ENCODE data around the gene DDX55.

The DDX55 gene

GRCh38 chr12:123621619-123622530 lies 20.0 kb downstream of the DDX55 start:
- ChIA-PET CTCF (interaction anchor here (0.7 to 1.9 kb wide), 5 partner anchors 19 to 123 kb away, joined by 3 to 7 read pairs (median 3); partner anchors contain the start of gene DDX55), POLR2A (no interaction called here)

GRCh38 chr12:123633379-123634141 lies 31.7 kb downstream of the DDX55 start, which contains the start of the genes EIF2B1 and GTF2H3:
Gene EIF2B1, minus strand, starts transcription at chr12:123633686. Its CDS starts 129 bp downstream, at chr12:123633557.
Gene GTF2H3, plus strand, starts transcription at chr12:123633829. Its CDS starts 31 bp downstream, at chr12:123633860.
- H3K4me3 ChIP-seq (ENCODE audit: control insufficient read depth in 1 of 7, extremely low read depth in 1 of 7, insufficient read depth in 4 of 7, low read depth in 2 of 7, low read length in 6 of 7): peak within 1 kb of the TSS; percentile 76 to 99 (median 94)
- ChIA-PET POLR2A (interaction anchor here (1.3 kb wide), 1 partner anchor 10 kb away, joined by 3 read pairs; no protein-coding TSS in a partner anchor), CTCF (interaction anchor here (0.8 kb wide), 2 partner anchors 22 to 122 kb away, joined by 3 to 5 read pairs; no protein-coding TSS in a partner anchor)
- H3K9me3 ChIP-seq (ENCODE audit: control extremely low read depth in 1 of 5, control insufficient read depth in 4 of 5, insufficient read depth in 2 of 5, low read depth in 1 of 5, low read length in 4 of 5): no peaks in the 10 kb centered on the region
- WGBS (ENCODE audit: insufficient coverage): under 1% methylated on average over 38 of the region's 52 CpGs
- no peaks in the 10 kb centered on the region for H3K27me3 ChIP-seq (replicated peaks in 2 of 5; ENCODE audit: control insufficient read depth in 4 of 5, insufficient read depth in 5 of 5, low read length in 4 of 5)
- peaks cover 3 to 27% (median 21%) of the 10 kb centered on the region in 4 experiments for H3K36me3 ChIP-seq (ENCODE audit: control insufficient read depth in 4 of 4, insufficient read depth in 4 of 4, low read length in 3 of 4)
- peak within 1 kb of the TSS; percentile 94 to 95 for H3K27ac ChIP-seq (ENCODE audit: insufficient read depth in 1 of 2, low read depth in 1 of 2, low read length in 2 of 2, poor library complexity in 1 of 2, severe bottlenecking in 2 of 2)
- H3K4me1 ChIP-seq (ENCODE audit: control extremely low read depth in 1 of 4, control insufficient read depth in 4 of 4, insufficient read depth in 4 of 4, low read length in 3 of 4): peaks cover 12 to 19% (median 14%) of the 10 kb centered on the region in 4 experiments
- peak; percentile 98 for DNase-seq

More at GRCh38 chr12:123621619-123622530, 20.0 kb downstream of the DDX55 start:
- Histone ChIP-seq H3K9me3 (ENCODE audit: control extremely low read depth in 1 of 5, control insufficient read depth in 4 of 5, insufficient read depth in 2 of 5, low read depth in 1 of 5, low read length in 4 of 5) (no peaks in the 10 kb centered on the region), H3K36me3 (ENCODE audit: control insufficient read depth in 4 of 4, insufficient read depth in 4 of 4, low read length in 3 of 4) (peaks cover 28 to 84% (median 59%) of the 10 kb centered on the region in 4 experiments), H3K27ac (ENCODE audit: insufficient read depth in 1 of 2, low read depth in 1 of 2, low read length in 2 of 2, poor library complexity in 1 of 2, severe bottlenecking in 2 of 2) (no peak overlapping the region), H3K27me3 (replicated peaks in 2 of 5; ENCODE audit: control insufficient read depth in 4 of 5, insufficient read depth in 5 of 5, low read length in 4 of 5) (no peaks in the 10 kb centered on the region), H3K4me3 (ENCODE audit: control insufficient read depth in 1 of 7, extremely low read depth in 1 of 7, insufficient read depth in 4 of 7, low read depth in 2 of 7, low read length in 6 of 7) (no peak overlapping the region), H3K4me1 (ENCODE audit: control extremely low read depth in 1 of 4, control insufficient read depth in 4 of 4, insufficient read depth in 4 of 4, low read length in 3 of 4) (no peaks in the 10 kb centered on the region)
- DNase-seq: no peak
- WGBS (ENCODE audit: insufficient coverage): 94% methylated on average over 13 of the region's 15 CpGs

GRCh38 chr12:123634142-123634561 lies 32.3 kb downstream of the DDX55 start:
- POLR2A ChIA-PET: no interaction called here

DNA sequence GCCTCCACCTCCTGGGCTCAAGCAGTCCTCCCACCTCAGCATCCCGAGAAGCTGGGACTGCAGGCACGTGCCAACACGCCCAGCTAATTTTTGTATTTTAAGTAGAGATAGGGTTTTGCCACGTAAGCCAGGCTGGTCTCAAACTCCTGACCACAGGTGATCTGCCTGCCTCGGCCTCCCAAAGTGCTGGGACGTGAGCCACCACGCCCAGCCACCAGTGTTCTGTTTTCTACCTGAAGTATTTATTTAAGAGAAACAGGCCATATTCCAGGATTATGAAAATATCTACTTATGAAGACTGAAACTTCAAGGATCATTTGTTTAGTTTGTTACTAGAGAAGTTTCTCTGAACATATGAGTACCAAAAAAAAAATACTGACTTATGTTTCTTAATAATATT lies 42.0 kb downstream of the DDX55 start:
- ChIA-PET POLR2A (no interaction called here), CTCF (interaction anchor here (1.5 kb wide), 1 partner anchor 12 kb away, joined by 3 read pairs; no protein-coding TSS in a partner anchor)
- 100% methylated on average over 5 of the region's 7 CpGs for WGBS (ENCODE audit: insufficient coverage)

More at GRCh38 chr12:123634142-123634561, 32.3 kb downstream of the DDX55 start:
- no peaks in the 10 kb centered on the region for H3K9me3 ChIP-seq (ENCODE audit: control extremely low read depth in 1 of 5, control insufficient read depth in 4 of 5, insufficient read depth in 2 of 5, low read depth in 1 of 5, low read length in 4 of 5)
- no peak for DNase-seq
- peaks cover 1 to 21% (median 16%) of the 10 kb centered on the region in 4 experiments for H3K36me3 ChIP-seq (ENCODE audit: control insufficient read depth in 4 of 4, insufficient read depth in 4 of 4, low read length in 3 of 4)
- 13% methylated on average over 5 of the region's 19 CpGs for WGBS (ENCODE audit: insufficient coverage)
- H3K4me1 ChIP-seq (ENCODE audit: control extremely low read depth in 1 of 4, control insufficient read depth in 4 of 4, insufficient read depth in 4 of 4, low read length in 3 of 4): peaks cover 12 to 19% (median 14%) of the 10 kb centered on the region in 4 experiments
- CTCF ChIA-PET: interaction anchor here (0.8 kb wide), 2 partner anchors 21 to 121 kb away, joined by 3 to 5 read pairs; no protein-coding TSS in a partner anchor
- H3K27ac ChIP-seq (ENCODE audit: insufficient read depth in 1 of 2, low read depth in 1 of 2, low read length in 2 of 2, poor library complexity in 1 of 2, severe bottlenecking in 2 of 2): peak overlapping the region; percentile 94 to 95
- no peaks in the 10 kb centered on the region for H3K27me3 ChIP-seq (replicated peaks in 2 of 5; ENCODE audit: control insufficient read depth in 4 of 5, insufficient read depth in 5 of 5, low read length in 4 of 5)
- peak overlapping the region; percentile 43 to 99 (median 94) for H3K4me3 ChIP-seq (ENCODE audit: control insufficient read depth in 1 of 7, extremely low read depth in 1 of 7, insufficient read depth in 4 of 7, low read depth in 2 of 7, low read length in 6 of 7)

DNA sequence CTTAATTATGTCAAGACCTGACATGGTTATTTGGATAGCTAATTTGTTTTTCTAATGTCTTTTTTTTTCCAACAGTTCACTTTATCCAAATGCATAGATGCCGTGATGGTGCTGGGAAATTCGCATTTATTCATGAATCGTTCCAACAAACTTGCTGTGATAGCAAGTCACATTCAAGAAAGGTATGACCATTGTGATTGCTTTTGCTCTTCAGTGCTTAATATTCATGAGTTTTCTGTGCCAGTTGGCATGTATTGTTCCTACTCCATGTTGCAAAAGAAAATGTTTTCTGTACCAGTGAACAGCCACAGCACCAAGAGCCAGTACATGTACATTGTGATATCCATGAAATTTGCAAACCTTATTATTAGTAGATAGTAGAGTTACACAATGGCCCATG lies 43.5 kb downstream of the DDX55 start:
- H3K36me3 ChIP-seq (ENCODE audit: control insufficient read depth in 4 of 4, insufficient read depth in 4 of 4, low read length in 3 of 4): peaks cover 17 to 51% (median 33%) of the 10 kb centered on the region in 4 experiments
- POLR2A ChIA-PET: no interaction called here
- CTCF ChIA-PET: interaction anchor here (0.9 kb wide), 1 partner anchor 25 kb away, joined by 3 read pairs; no protein-coding TSS in a partner anchor
- H3K4me1 ChIP-seq (ENCODE audit: control extremely low read depth in 1 of 4, control insufficient read depth in 4 of 4, insufficient read depth in 4 of 4, low read length in 3 of 4): no peaks in the 10 kb centered on the region
- no peak overlapping the region for H3K27ac ChIP-seq (ENCODE audit: insufficient read depth in 1 of 2, low read depth in 1 of 2, low read length in 2 of 2, poor library complexity in 1 of 2, severe bottlenecking in 2 of 2)
- DNase-seq: no peak
- no peak overlapping the region for H3K4me3 ChIP-seq (ENCODE audit: control insufficient read depth in 1 of 7, extremely low read depth in 1 of 7, insufficient read depth in 4 of 7, low read depth in 2 of 7, low read length in 6 of 7)
- no peaks in the 10 kb centered on the region for H3K27me3 ChIP-seq (replicated peaks in 2 of 5; ENCODE audit: control insufficient read depth in 4 of 5, insufficient read depth in 5 of 5, low read length in 4 of 5)
- no peaks in the 10 kb centered on the region for H3K9me3 ChIP-seq (ENCODE audit: control extremely low read depth in 1 of 5, control insufficient read depth in 4 of 5, insufficient read depth in 2 of 5, low read depth in 1 of 5, low read length in 4 of 5)
- 100% methylated on average over 3 of the region's 3 CpGs for WGBS (ENCODE audit: insufficient coverage)

More for the DNA sequence above, 42.0 kb downstream of the DDX55 start:
- Histone ChIP-seq H3K4me3 (ENCODE audit: control insufficient read depth in 1 of 7, extremely low read depth in 1 of 7, insufficient read depth in 4 of 7, low read depth in 2 of 7, low read length in 6 of 7) (no peak overlapping the region), H3K36me3 (ENCODE audit: control insufficient read depth in 4 of 4, insufficient read depth in 4 of 4, low read length in 3 of 4) (peaks cover 13 to 51% (median 28%) of the 10 kb centered on the region in 4 experiments), H3K9me3 (ENCODE audit: control extremely low read depth in 1 of 5, control insufficient read depth in 4 of 5, insufficient read depth in 2 of 5, low read depth in 1 of 5, low read length in 4 of 5) (no peaks in the 10 kb centered on the region), H3K4me1 (ENCODE audit: control extremely low read depth in 1 of 4, control insufficient read depth in 4 of 4, insufficient read depth in 4 of 4, low read length in 3 of 4) (no peaks in the 10 kb centered on the region), H3K27ac (ENCODE audit: insufficient read depth in 1 of 2, low read depth in 1 of 2, low read length in 2 of 2, poor library complexity in 1 of 2, severe bottlenecking in 2 of 2) (no peak overlapping the region), H3K27me3 (replicated peaks in 2 of 5; ENCODE audit: control insufficient read depth in 4 of 5, insufficient read depth in 5 of 5, low read length in 4 of 5) (no peaks in the 10 kb centered on the region)
- DNase-seq: no peak

DNA sequence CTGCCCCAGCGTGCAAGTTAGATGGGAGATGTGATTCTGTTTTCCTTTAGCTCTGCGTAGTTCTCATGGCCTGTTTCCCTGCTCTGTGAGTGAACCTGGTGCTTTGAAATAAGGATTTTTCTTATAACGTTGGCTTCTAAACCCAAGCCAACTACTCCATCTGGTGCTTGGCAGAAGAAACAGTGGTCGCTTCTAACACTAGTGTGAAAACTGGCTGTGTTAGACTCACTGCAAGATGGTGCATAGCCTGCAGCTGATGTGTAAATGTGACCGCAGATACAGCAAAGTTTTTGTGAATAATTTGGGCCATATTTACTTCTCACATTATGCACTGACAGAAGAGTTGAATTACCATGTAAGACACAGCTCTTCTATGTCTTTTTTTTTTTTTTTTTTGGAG lies 44.0 kb downstream of the DDX55 start:
- ChIA-PET CTCF (no interaction called here), POLR2A (interaction anchor here (0.6 kb wide), 1 partner anchor 385 kb away, joined by 5 read pairs; no protein-coding TSS in a partner anchor)
- H3K36me3 ChIP-seq (ENCODE audit: control insufficient read depth in 4 of 4, insufficient read depth in 4 of 4, low read length in 3 of 4): peaks cover 14 to 56% (median 35%) of the 10 kb centered on the region in 4 experiments
- WGBS (ENCODE audit: insufficient coverage): 100% methylated on average over 3 of the region's 5 CpGs
- no peak overlapping the region for H3K27ac ChIP-seq (ENCODE audit: insufficient read depth in 1 of 2, low read depth in 1 of 2, low read length in 2 of 2, poor library complexity in 1 of 2, severe bottlenecking in 2 of 2)
- H3K4me3 ChIP-seq (ENCODE audit: control insufficient read depth in 1 of 7, extremely low read depth in 1 of 7, insufficient read depth in 4 of 7, low read depth in 2 of 7, low read length in 6 of 7): no peak overlapping the region
- no peaks in the 10 kb centered on the region for H3K9me3 ChIP-seq (ENCODE audit: control extremely low read depth in 1 of 5, control insufficient read depth in 4 of 5, insufficient read depth in 2 of 5, low read depth in 1 of 5, low read length in 4 of 5)
- no peak for DNase-seq
- no peaks in the 10 kb centered on the region for H3K4me1 ChIP-seq (ENCODE audit: control extremely low read depth in 1 of 4, control insufficient read depth in 4 of 4, insufficient read depth in 4 of 4, low read length in 3 of 4)
- H3K27me3 ChIP-seq (replicated peaks in 2 of 5; ENCODE audit: control insufficient read depth in 4 of 5, insufficient read depth in 5 of 5, low read length in 4 of 5): no peaks in the 10 kb centered on the region
